H9 (cell line): Measurements from ENCODE around the gene PKN1. TPM values are rescaled to one million over a fixed set of nuclear protein-coding genes. Genes with fewer than 3 reads are reported as not detected.

Experiments
- DNase-seq: peaks from one replicate; pipeline ENCODE4 v3.0.0-alpha.2; 2017
- H2AFZ ChIP-seq: one replicate; pipeline ENCODE4 v1.6.1; 2013; ENCODE audit warnings: mild to moderate bottlenecking, low read length, control low read depth, moderate library complexity
- H2AK5ac ChIP-seq: 2 replicates; pipeline ENCODE4 v1.6.1; 2013; ENCODE audit warnings: low read length, control low read depth, mixed read lengths; ENCODE audit not compliant: insufficient read length
- H2BK120ac ChIP-seq: one replicate; pipeline ENCODE4 v1.6.1; 2013; ENCODE audit warnings: low read depth, mild to moderate bottlenecking, low read length, control low read depth, inconsistent platforms; ENCODE audit not compliant: poor library complexity, severe bottlenecking
- H2BK12ac ChIP-seq: 2 replicates; pipeline ENCODE4 v1.6.1; 2013; ENCODE audit warnings: low read length, control low read depth, mixed read lengths, low read depth; ENCODE audit not compliant: insufficient read length
- H2BK15ac ChIP-seq: 2 replicates; pipeline ENCODE4 v1.6.1; 2013; ENCODE audit warnings: low read depth, low read length, control low read depth
- H2BK20ac ChIP-seq: one replicate; pipeline ENCODE4 v1.6.1; 2013; ENCODE audit warnings: low read depth, mild to moderate bottlenecking, low read length, control low read depth, inconsistent platforms; ENCODE audit not compliant: poor library complexity, severe bottlenecking
- H2BK5ac ChIP-seq: 2 replicates; pipeline ENCODE4 v1.6.1; 2013; ENCODE audit warnings: low read length, control low read depth, mixed read lengths; ENCODE audit not compliant: insufficient read length
- H3K14ac ChIP-seq: 2 replicates; pipeline ENCODE4 v1.6.1; 2013; ENCODE audit warnings: low read length, control low read depth; ENCODE audit not compliant: insufficient read depth
- H3K18ac ChIP-seq: 2 replicates; pipeline ENCODE4 v1.6.1; 2013; ENCODE audit warnings: low read depth, mild to moderate bottlenecking, mixed read lengths, low read length, control low read depth; ENCODE audit not compliant: insufficient read length
- H3K23ac ChIP-seq: 2 replicates; pipeline ENCODE4 v1.6.1; 2013; ENCODE audit warnings: low read length, control low read depth, mixed read lengths, low read depth; ENCODE audit not compliant: insufficient read length
- H3K23me2 ChIP-seq: 2 replicates; pipeline ENCODE4 v1.6.1; 2013; ENCODE audit warnings: low read depth, mild to moderate bottlenecking, mixed read lengths, low read length, control low read depth; ENCODE audit not compliant: insufficient read length, poor library complexity, severe bottlenecking
- H3K27ac ChIP-seq: 2 replicates; pipeline ENCODE4 v1.5.1; 2013; ENCODE audit warnings: low read length, control low read depth, mixed read lengths, low read depth; ENCODE audit not compliant: insufficient read length
- H3K27me3 ChIP-seq: 2 replicates; pipeline ENCODE4 v1.6.1; 2013; ENCODE audit warnings: low read length, control low read depth, inconsistent platforms; ENCODE audit not compliant: insufficient read depth
- H3K4ac ChIP-seq: 2 replicates; pipeline ENCODE4 v1.6.1; 2013; ENCODE audit warnings: low read depth, mild to moderate bottlenecking, control low read depth, inconsistent platforms, low read length, moderate library complexity
- H3K4me1 ChIP-seq: 2 replicates; pipeline ENCODE4 v1.6.1; 2013; ENCODE audit warnings: low read length, control low read depth, inconsistent platforms; ENCODE audit not compliant: insufficient read depth
- H3K4me2 ChIP-seq: 2 replicates; pipeline ENCODE4 v1.6.1; 2013; ENCODE audit warnings: low read length, control low read depth, mixed read lengths; ENCODE audit not compliant: insufficient read length, insufficient read depth
- H3K56ac ChIP-seq: 2 replicates; pipeline ENCODE4 v1.6.1; 2013; ENCODE audit warnings: low read depth, mild to moderate bottlenecking, mixed read lengths, low read length, control low read depth; ENCODE audit not compliant: insufficient read length
- H3K79me1 ChIP-seq: 2 replicates; pipeline ENCODE4 v1.6.1; 2013; ENCODE audit warnings: low read depth, mild to moderate bottlenecking, moderate library complexity, low read length, control low read depth, inconsistent platforms; ENCODE audit not compliant: insufficient read depth, poor library complexity, severe bottlenecking
- H3K79me2 ChIP-seq: 2 replicates; pipeline ENCODE4 v1.6.1; 2013; ENCODE audit warnings: low read length, control low read depth, inconsistent platforms; ENCODE audit not compliant: insufficient read depth
- H3K9ac ChIP-seq: 2 replicates; pipeline ENCODE4 v1.6.1; 2013; ENCODE audit warnings: low read length, control low read depth, mixed read lengths; ENCODE audit not compliant: insufficient read length; ENCODE audit errors: extremely low read depth
- H3K9me3 ChIP-seq: one replicate; pipeline ENCODE4 v1.6.1; 2013; ENCODE audit warnings: low read depth, low read length, inconsistent platforms; ENCODE audit not compliant: control insufficient read depth
- H3T11ph ChIP-seq: one replicate; pipeline ENCODE4 v1.6.1; 2013; ENCODE audit warnings: mild to moderate bottlenecking, low read length, control low read depth, inconsistent platforms
- H4K20me1 ChIP-seq: one replicate; pipeline ENCODE4 v1.6.1; 2013; ENCODE audit not compliant: control insufficient read depth, insufficient read length, insufficient read depth
- H4K5ac ChIP-seq: 2 replicates; pipeline ENCODE4 v1.6.1; 2013; ENCODE audit warnings: low read depth, mild to moderate bottlenecking, mixed read lengths, low read length, control low read depth; ENCODE audit not compliant: insufficient read length
- H4K8ac ChIP-seq: replicated peaks from 2 replicates; pipeline ENCODE4 v1.6.1; 2013; ENCODE audit warnings: low read length, control low read depth, mixed read lengths, low read depth; ENCODE audit not compliant: insufficient read length
- H4K91ac ChIP-seq: 2 replicates; pipeline ENCODE4 v1.6.1; 2013; ENCODE audit warnings: low read depth, mild to moderate bottlenecking, moderate library complexity, mixed read lengths, low read length, control low read depth; ENCODE audit not compliant: insufficient read length
- H3K27ac Mint-ChIP-seq, 3 experiments: 2 replicates in 2 of 3; 3 replicates in 1 of 3; pipeline ENCODE4 v1.8.0; 2020 to 2021; ENCODE audit warnings: mixed read lengths in 3 of 3, mild to moderate bottlenecking in 1 of 3, moderate library complexity in 1 of 3
- H3K27me3 Mint-ChIP-seq: 2 replicates; pipeline ENCODE4 v1.8.0; 2021; ENCODE audit warnings: low read depth, mild to moderate bottlenecking, moderate library complexity, mixed read lengths
- H3K36me3 Mint-ChIP-seq, 3 experiments: 2 replicates in 2 of 3; 3 replicates in 1 of 3; pipeline ENCODE4 v1.8.0; 2020 to 2021; ENCODE audit warnings: low read depth in 3 of 3, mixed read lengths in 3 of 3; ENCODE audit not compliant: insufficient read depth in 1 of 3
- H3K4me1 Mint-ChIP-seq, 2 experiments: 2 replicates each; pipeline ENCODE4 v1.8.0; 2020; ENCODE audit warnings: mixed read lengths in 2 of 2
- H3K4me3 Mint-ChIP-seq, 2 experiments: 2 replicates in 1 of 2; 3 replicates in 1 of 2; pipeline ENCODE4 v1.8.0; 2020 to 2021; ENCODE audit warnings: mild to moderate bottlenecking in 2 of 2, mixed read lengths in 2 of 2, moderate library complexity in 1 of 2
- H3K9me3 Mint-ChIP-seq, 2 experiments: 2 replicates in 1 of 2; 3 replicates in 1 of 2; pipeline ENCODE4 v1.8.0; 2020; ENCODE audit warnings: mild to moderate bottlenecking in 2 of 2, mixed read lengths in 2 of 2, moderate library complexity in 1 of 2
- CTCF ChIP-seq: fragments of 200-600 bp; sonication (generic); conservative IDR thresholded peaks from 3 replicates; pipeline ENCODE4 v1.8.0; 2021; ENCODE audit warnings: antibody characterized with exemption, mild to moderate bottlenecking
- WGBS: extraction: QIAGEN DNeasy Blood & Tissue Kit; methylation state at CpG from one replicate; pipeline ENCODE4 v1.1.7; 2013; ENCODE audit warnings: missing lambda C conversion rate, low lambda C conversion rate, mixed read lengths; ENCODE audit not compliant: insufficient read length; ENCODE audit errors: extremely low coverage; 5-methylcytosine and 5-hydroxymethylcytosine counted together
- total RNA-seq: library from RNA; stranded (reverse); gene quantifications from 2 replicates; pipeline ENCODE4 v1.2.1, GENCODE V29; 2021

The PKN1 gene
- total RNA-seq, 1 experiment from 2014 or later: 159 TPM

- no peaks in the 10 kb centered on the region for H3K9me3 ChIP-seq
- H3K23me2 ChIP-seq: no peaks in the 10 kb centered on the region
- H3K9me3 Mint-ChIP-seq: no peaks in the 10 kb centered on the region
- TF ChIP-seq CTCF: no peak
- H3K4me2 ChIP-seq: no peak overlapping the region
- H2BK12ac ChIP-seq: no peak overlapping the region
- no peaks in the 10 kb centered on the region for H3K79me2 ChIP-seq
- no peak overlapping the region for H3K9ac ChIP-seq
- no peak overlapping the region for H3K18ac ChIP-seq
- no peak overlapping the region for H2BK15ac ChIP-seq
- no peak overlapping the region for H3K23ac ChIP-seq
- H3K14ac ChIP-seq: no peak overlapping the region
- no peak overlapping the region for H3K56ac ChIP-seq
- H2AFZ ChIP-seq: no peak overlapping the region
- H3K4me1 Mint-ChIP-seq: peaks cover 0 to 5% of the 10 kb centered on the region in 2 experiments; a peak in 1 of 4 replicates
- H3K4ac ChIP-seq: no peak overlapping the region
- WGBS: no CpG with 5 or more reads among the region's 30 CpGs
- H3K79me1 ChIP-seq: no peaks in the 10 kb centered on the region
- no peak overlapping the region for H4K5ac ChIP-seq
- H4K8ac ChIP-seq: no peak overlapping the region
- peaks cover 45 to 74% (median 66%) of the 10 kb centered on the region in 3 experiments for H3K36me3 Mint-ChIP-seq
- H3T11ph ChIP-seq: no peak overlapping the region
- H4K91ac ChIP-seq: no peak overlapping the region
- H3K4me1 ChIP-seq: no peaks in the 10 kb centered on the region
- no peaks in the 10 kb centered on the region; the same call in 1 of the 2 replicates for H3K27me3 Mint-ChIP-seq
- H3K27me3 ChIP-seq: no peaks in the 10 kb centered on the region
- no peak overlapping the region for H3K27ac ChIP-seq
- peak; percentile 99 for DNase-seq
- no peak overlapping the region for H2AK5ac ChIP-seq
- no peak overlapping the region for H2BK20ac ChIP-seq
- peaks cover 5% of the 10 kb centered on the region for H4K20me1 ChIP-seq
- H2BK5ac ChIP-seq: no peak overlapping the region
- peak overlapping the region in 1 of 2 experiments; percentile 57; a peak in 2 of 5 replicates for H3K4me3 Mint-ChIP-seq
- H2BK120ac ChIP-seq: no peak overlapping the region
- H3K27ac Mint-ChIP-seq: peak overlapping the region; percentile 34 to 75 (median 51); a peak in 4 of 7 replicates
Observed at GRCh38 chr19:14450168-14450874, 17.2 kb downstream of the PKN1 start.
